ENCODE measurements around the gene CMSS1.

DNA sequence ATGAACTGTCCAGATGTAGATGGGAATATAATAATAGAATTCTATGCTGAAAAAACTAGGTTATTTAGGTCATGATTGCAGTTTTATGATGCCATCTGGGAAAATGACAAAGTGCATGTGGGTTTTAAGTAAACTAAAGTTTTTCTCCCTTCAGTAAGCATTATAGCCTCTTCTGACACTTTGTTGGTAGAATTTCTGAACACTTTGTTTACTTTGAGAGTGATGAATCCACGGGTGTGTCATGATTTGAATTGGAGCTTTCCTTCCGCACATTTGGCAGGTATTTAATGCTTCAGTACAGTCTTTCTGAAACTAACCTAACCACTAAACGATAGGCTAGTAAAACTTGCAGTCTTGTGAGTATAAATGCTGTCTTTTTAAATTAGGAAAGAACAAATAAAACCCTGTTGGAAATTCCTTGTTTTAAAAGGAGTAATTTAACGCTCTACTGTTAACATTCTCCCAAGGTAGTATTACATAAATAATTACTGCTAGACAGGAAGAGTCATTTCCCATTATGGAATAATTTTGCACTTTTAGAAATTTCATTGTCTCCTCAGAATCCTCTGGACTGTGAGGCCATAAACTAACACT is 289.7 kb downstream of the CMSS1 start:
- TF ChIP-seq, protein P1, sequence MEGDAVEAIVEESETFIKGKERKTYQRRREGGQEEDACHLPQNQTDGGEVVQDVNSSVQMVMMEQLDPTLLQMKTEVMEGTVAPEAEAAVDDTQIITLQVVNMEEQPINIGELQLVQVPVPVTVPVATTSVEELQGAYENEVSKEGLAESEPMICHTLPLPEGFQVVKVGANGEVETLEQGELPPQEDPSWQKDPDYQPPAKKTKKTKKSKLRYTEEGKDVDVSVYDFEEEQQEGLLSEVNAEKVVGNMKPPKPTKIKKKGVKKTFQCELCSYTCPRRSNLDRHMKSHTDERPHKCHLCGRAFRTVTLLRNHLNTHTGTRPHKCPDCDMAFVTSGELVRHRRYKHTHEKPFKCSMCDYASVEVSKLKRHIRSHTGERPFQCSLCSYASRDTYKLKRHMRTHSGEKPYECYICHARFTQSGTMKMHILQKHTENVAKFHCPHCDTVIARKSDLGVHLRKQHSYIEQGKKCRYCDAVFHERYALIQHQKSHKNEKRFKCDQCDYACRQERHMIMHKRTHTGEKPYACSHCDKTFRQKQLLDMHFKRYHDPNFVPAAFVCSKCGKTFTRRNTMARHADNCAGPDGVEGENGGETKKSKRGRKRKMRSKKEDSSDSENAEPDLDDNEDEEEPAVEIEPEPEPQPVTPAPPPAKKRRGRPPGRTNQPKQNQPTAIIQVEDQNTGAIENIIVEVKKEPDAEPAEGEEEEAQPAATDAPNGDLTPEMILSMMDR (IDR thresholded peaks at IDR 0.05), result no peak
- TF ChIP-seq EZH2 (IDR thresholded peaks at IDR 0.05) (no peak), EZH2phosphoT487 (IDR thresholded peaks at IDR 0.05) (no peak)

Data from neural progenitor cell (in vitro differentiated cells).